ENCODE results near the gene P4HTM. TPM values are rescaled to one million over a fixed set of nuclear protein-coding genes. Genes with fewer than 3 reads are reported as not detected.

Gene P4HTM
- total and polyA plus RNA-seq, 2 of the 8 experiments (the other 6 are each of a cell fraction or from before 2014, with no cell fraction given), result 19.1 to 25.4 TPM

DNA sequence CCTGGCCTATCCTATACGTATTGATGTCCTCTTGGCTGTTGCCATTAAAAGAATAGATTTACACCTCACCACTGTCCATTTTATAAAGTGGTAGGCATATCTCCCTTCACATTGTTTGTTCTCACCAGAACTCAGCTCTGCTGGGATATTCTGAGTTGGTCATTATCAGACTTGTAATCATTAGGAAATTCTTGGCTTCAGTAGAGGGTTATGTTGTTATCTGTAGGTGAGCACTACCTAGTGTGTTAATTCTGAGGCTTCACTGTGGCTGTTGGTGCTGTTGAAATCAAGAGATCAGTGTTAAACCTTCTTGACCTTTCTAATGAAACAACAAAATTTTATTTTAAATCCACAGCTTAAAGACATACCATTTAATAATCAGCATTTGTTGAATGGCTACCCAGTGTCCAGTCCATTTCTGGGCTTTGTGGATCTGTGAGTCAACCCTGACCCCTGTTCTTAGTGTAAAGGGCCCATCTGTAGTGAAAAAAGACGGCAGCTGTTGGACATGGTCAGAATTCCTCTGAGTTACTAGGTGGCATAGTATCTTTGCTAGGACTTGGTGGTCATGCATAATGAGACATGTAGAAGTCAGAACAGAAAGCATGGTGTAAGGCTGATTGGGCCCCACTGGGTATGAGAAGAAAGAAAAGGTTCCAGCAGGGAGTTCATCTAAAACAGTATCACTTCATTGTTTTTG lies 32.9 kb upstream of the P4HTM start (continued):
- TF ChIP-seq RBBP5 (IDR thresholded peaks at IDR 0.05; ENCODE audit: borderline replicate concordance, low read depth, low read length), result no peak
- TF ChIP-seq CHD2 (IDR thresholded peaks at IDR 0.05; ENCODE audit: low read length), result no peak
- TF ChIP-seq CEBPB (IDR thresholded peaks at IDR 0.05; ENCODE audit: low read depth, low read length), result no peak
- no peak for TF ChIP-seq TAF7 (optimal IDR thresholded peaks at IDR 0.05; ENCODE audit: borderline replicate concordance, low read depth, low read length)
- TF ChIP-seq, protein P1, sequence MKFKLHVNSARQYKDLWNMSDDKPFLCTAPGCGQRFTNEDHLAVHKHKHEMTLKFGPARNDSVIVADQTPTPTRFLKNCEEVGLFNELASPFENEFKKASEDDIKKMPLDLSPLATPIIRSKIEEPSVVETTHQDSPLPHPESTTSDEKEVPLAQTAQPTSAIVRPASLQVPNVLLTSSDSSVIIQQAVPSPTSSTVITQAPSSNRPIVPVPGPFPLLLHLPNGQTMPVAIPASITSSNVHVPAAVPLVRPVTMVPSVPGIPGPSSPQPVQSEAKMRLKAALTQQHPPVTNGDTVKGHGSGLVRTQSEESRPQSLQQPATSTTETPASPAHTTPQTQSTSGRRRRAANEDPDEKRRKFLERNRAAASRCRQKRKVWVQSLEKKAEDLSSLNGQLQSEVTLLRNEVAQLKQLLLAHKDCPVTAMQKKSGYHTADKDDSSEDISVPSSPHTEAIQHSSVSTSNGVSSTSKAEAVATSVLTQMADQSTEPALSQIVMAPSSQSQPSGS (IDR thresholded peaks at IDR 0.05; ENCODE audit: low read length), result no peak

All from H1 (cell line).